HCT116 (cell line): Measurements from ENCODE around the gene BCR. TPM values are rescaled to one million over a fixed set of nuclear protein-coding genes. Genes with fewer than 3 reads are reported as not detected.

ENCODE experiments used
- ATAC-seq: fragments of 200-7000 bp; cut with Tn5 transposase; 2 replicates; pipeline ENCODE4 v1.9.1; 2020; ENCODE audit warnings: mild to moderate bottlenecking, moderate library complexity
- BruUV-seq: library from RNA; stranded (reverse); fragments of 400-500 nt; replicated peaks from 2 replicates; lab custom pipeline; 2021; lab: Mats Ljungman, UMichigan
- CTCF ChIA-PET: fragments of 300-600 bp; sonication (Branson Sonifier 250); formaldehyde crosslinking; loops from one replicate; lab custom pipeline; 2021; ENCODE audit warnings: antibody characterized with exemption; lab: Charles Lee
- POLR2A ChIA-PET: fragments of 300-600, 350-600 bp; sonication (Branson Sonifier 250); formaldehyde crosslinking; loops from one replicate; lab custom pipeline; 2021; ENCODE audit warnings: antibody characterized with exemption; lab: Charles Lee
- RAD21 ChIA-PET, 2 experiments: fragments of 300-600 bp; sonication (Branson Sonifier 250); formaldehyde crosslinking; loops; one replicate each; lab custom pipeline; 2023; ENCODE audit warnings: low total read pairs in 2 of 2; ENCODE audit not compliant: uncharacterized antibody in 2 of 2, unreplicated experiment in 2 of 2, low non-redundant PET in 1 of 2; lab: Charles Lee
- DNase-seq: peaks from one replicate; pipeline ENCODE4 v3.0.0-alpha.2; 2010; ENCODE audit warnings: low read depth, low spot score
- H2AFZ ChIP-seq: fragments of 200-600 bp; shearing (Covaris generic), sonication (generic); 2 replicates; pipeline ENCODE4 v1.6.1; 2017; ENCODE audit warnings: low read depth, mixed run types, mixed read lengths, antibody characterized with exemption, low read length; ENCODE audit not compliant: poor library complexity, severe bottlenecking
- H3K27ac ChIP-seq: 2 replicates; pipeline ENCODE4 v1.5.1; 2012; ENCODE audit warnings: low read depth, low read length
- H3K27me3 ChIP-seq: fragments of 200-600 bp; sonication (generic); 2 replicates; pipeline ENCODE4 v1.6.1; 2016; ENCODE audit warnings: mixed run types, low read length, mixed read lengths; ENCODE audit not compliant: insufficient read depth
- H3K36me3 ChIP-seq, 2 experiments: fragments of 200-500 bp in 1 of 2; fragments of 200-600 bp in 1 of 2; sonication (Bioruptor generic) in 1 of 2; sonication (generic) in 1 of 2; 2 replicates each; pipeline versions ENCODE4 v1.5.1 to v1.6.1; 2014 to 2016; ENCODE audit warnings: low read length in 2 of 2, inconsistent platforms in 1 of 2, mixed read lengths in 1 of 2, mixed run types in 1 of 2; ENCODE audit not compliant: insufficient read depth in 2 of 2, control insufficient read depth in 1 of 2
- H3K4me1 ChIP-seq, 2 experiments: fragments of 200-600 bp in 1 of 2; sonication (generic) in 1 of 2; 2 replicates each; pipeline versions ENCODE4 v1.5.1 to v1.6.1; 2012 to 2017; ENCODE audit warnings: low read length in 2 of 2, inconsistent platforms in 1 of 2, mild to moderate bottlenecking in 1 of 2, mixed read lengths in 1 of 2, mixed run types in 1 of 2, moderate library complexity in 1 of 2; ENCODE audit not compliant: insufficient read depth in 2 of 2, control insufficient read depth in 1 of 2
- H3K4me2 ChIP-seq: fragments of 200-600 bp; sonication (generic); 2 replicates; pipeline ENCODE4 v1.6.1; 2017; ENCODE audit warnings: mixed run types, low read length, mixed read lengths
- H3K4me3 ChIP-seq, 2 experiments: fragments of 200-600 bp in 1 of 2; sonication (generic) in 1 of 2; replicated peaks in 1 of 2; 2 replicates each; pipeline ENCODE4 v1.5.1; 2011 to 2016; ENCODE audit warnings: low read length in 2 of 2, control low read depth in 1 of 2, low read depth in 1 of 2, mild to moderate bottlenecking in 1 of 2, mixed read lengths in 1 of 2, mixed run types in 1 of 2
- H3K79me2 ChIP-seq: fragments of 200-600 bp; sonication (generic); 2 replicates; pipeline ENCODE4 v1.6.1; 2017; ENCODE audit warnings: mild to moderate bottlenecking, mixed run types, low read length, moderate library complexity, mixed read lengths; ENCODE audit not compliant: insufficient read depth
- H3K9ac ChIP-seq: fragments of 200-600 bp; sonication (generic); 2 replicates; pipeline ENCODE4 v1.6.1; 2016; ENCODE audit warnings: low read length, mixed read lengths
- H3K9me2 ChIP-seq: fragments of 200-600 bp; sonication (generic), shearing (Covaris generic); 2 replicates; pipeline ENCODE4 v1.6.1; 2017; ENCODE audit warnings: mixed run types, mild to moderate bottlenecking, moderate library complexity; ENCODE audit not compliant: insufficient read depth
- H3K9me3 ChIP-seq, 2 experiments: fragments of 200-500 bp in 1 of 2; fragments of 200-600 bp in 1 of 2; sonication (Bioruptor generic) in 1 of 2; sonication (generic) in 1 of 2; 2 replicates each; pipeline ENCODE4 v1.6.1; 2014 to 2017; ENCODE audit warnings: low read length in 2 of 2, mixed read lengths in 2 of 2, inconsistent platforms in 1 of 2, low read depth in 1 of 2, mild to moderate bottlenecking in 1 of 2, mixed run types in 1 of 2, moderate library complexity in 1 of 2; ENCODE audit not compliant: control insufficient read depth in 1 of 2, insufficient read depth in 1 of 2
- H4K20me1 ChIP-seq: fragments of 200-600 bp; sonication (generic), shearing (Covaris generic); 2 replicates; pipeline ENCODE4 v1.6.1; 2017; ENCODE audit warnings: mixed run types, mild to moderate bottlenecking, moderate library complexity; ENCODE audit not compliant: insufficient read depth
- CEBPB ChIP-seq: IDR thresholded peaks from 2 replicates; pipeline ENCODE4 v1.6.1; 2012; ENCODE audit warnings: low read depth
- EGR1 ChIP-seq: IDR thresholded peaks from 2 replicates; pipeline ENCODE4 v1.6.1; 2012; ENCODE audit warnings: low read depth
- EZH2phosphoT487 ChIP-seq: fragments of 200-600 bp; IDR thresholded peaks from 2 replicates; pipeline ENCODE4 v1.6.1; 2018; ENCODE audit warnings: antibody characterized with exemption, borderline replicate concordance
- FOSL1 ChIP-seq: IDR thresholded peaks from 2 replicates; pipeline ENCODE4 v1.6.1; 2012; ENCODE audit warnings: low read depth
- JUND ChIP-seq: IDR thresholded peaks from 2 replicates; pipeline ENCODE4 v1.6.1; 2012
- MAX ChIP-seq: IDR thresholded peaks from 2 replicates; pipeline ENCODE4 v1.6.1; 2012
- POLR2AphosphoS5 ChIP-seq: IDR thresholded peaks from 2 replicates; pipeline ENCODE4 v1.6.1; 2011; ENCODE audit warnings: mild to moderate bottlenecking, low read depth, low read length, moderate library complexity
- REST ChIP-seq: IDR thresholded peaks from 2 replicates; pipeline ENCODE4 v1.6.1; 2012; ENCODE audit warnings: low read depth
- SIN3A ChIP-seq: IDR thresholded peaks from 2 replicates; pipeline ENCODE4 v1.6.1; 2012; ENCODE audit warnings: low read depth
- SP1 ChIP-seq: IDR thresholded peaks from 2 replicates; pipeline ENCODE4 v1.6.1; 2012; ENCODE audit warnings: low read depth
- TCF7L2 ChIP-seq: IDR thresholded peaks from 2 replicates; pipeline ENCODE4 v1.7.0; 2011; ENCODE audit warnings: borderline replicate concordance, inconsistent platforms; ENCODE audit not compliant: insufficient read depth, insufficient read length; ENCODE audit errors: extremely low read depth
- YY1 ChIP-seq: IDR thresholded peaks from 2 replicates; pipeline ENCODE4 v1.6.1; 2011; ENCODE audit warnings: low read length, low read depth, moderate library complexity, mild to moderate bottlenecking; ENCODE audit not compliant: insufficient replicate concordance; ENCODE audit errors: extremely low read depth
- ZBTB33 ChIP-seq: IDR thresholded peaks from 2 replicates; pipeline ENCODE4 v1.6.1; 2011; ENCODE audit warnings: mild to moderate bottlenecking, low read length, moderate library complexity; ENCODE audit not compliant: insufficient replicate concordance; ENCODE audit errors: extremely low read depth
- ZFX ChIP-seq: fragments of 450-650 bp; IDR thresholded peaks from 2 replicates; pipeline ENCODE4 v1.6.1; 2017
- ZNF274 ChIP-seq: fragments of 200-500 bp; sonication (Bioruptor generic); IDR thresholded peaks from 2 replicates; pipeline ENCODE4 v1.6.1; 2014; ENCODE audit warnings: mild to moderate bottlenecking, low read depth, low read length, inconsistent platforms
- intact Hi-C: fragments of 100-400 bp; cut with micrococcal nuclease; formaldehyde crosslinking; loops from 2 replicates; pipeline ENCODE4 v1.10.0; 2022
- total RNA-seq: library from RNA; stranded (reverse); gene quantifications from one replicate; pipeline ENCODE4 v1.2.1, GENCODE V29; 2021; ENCODE audit not compliant: unreplicated experiment

Gene BCR
- total RNA-seq, 1 experiment from 2014 or later, result 39.7 TPM

- no peaks in the 10 kb centered on the region for H3K27me3 ChIP-seq
- DNase-seq (no peak), ATAC-seq (no peak)
- H3K9me2 ChIP-seq, result no peaks in the 10 kb centered on the region
- BruUV-seq, result no TSS peak
- ChIA-PET CTCF (no interaction called here), RAD21 (no interaction called here), POLR2A (no interaction called here)
- no peaks in the 10 kb centered on the region for H4K20me1 ChIP-seq
- no peaks in the 10 kb centered on the region for H3K9me3 ChIP-seq
- no peak overlapping the region for H3K27ac ChIP-seq
- no peak overlapping the region for H3K4me3 ChIP-seq
- H3K4me1 ChIP-seq, result peaks cover 4% of the 10 kb centered on the region in 2 experiments; a peak in 3 of 4 replicates
- no peak overlapping the region for H2AFZ ChIP-seq
- H3K36me3 ChIP-seq, result peaks cover 8 to 14% of the 10 kb centered on the region in 2 experiments; a peak in 3 of 4 replicates
- no peak overlapping the region for H3K9ac ChIP-seq
- no peak overlapping the region for H3K4me2 ChIP-seq
- TF ChIP-seq MAX, result no peak
- intact Hi-C loops, result no loop called here
- no peaks in the 10 kb centered on the region for H3K79me2 ChIP-seq
Measured at GRCh38 chr22:23300476-23300875, 120.2 kb downstream of the BCR start.

GRCh38 chr22:23301591-23301990 lies 121.3 kb downstream of the BCR start:
- ChIA-PET RAD21 (no interaction called here), POLR2A (no interaction called here), CTCF (no interaction called here)
- Histone ChIP-seq H3K9me2 (no peaks in the 10 kb centered on the region), H2AFZ (no peak overlapping the region), H3K4me1 (no peaks in the 10 kb centered on the region), H4K20me1 (no peaks in the 10 kb centered on the region), H3K4me2 (no peak overlapping the region), H3K27ac (no peak overlapping the region), H3K36me3 (peaks cover 8 to 10% of the 10 kb centered on the region in 2 experiments; a peak in 3 of 4 replicates), H3K9ac (no peak overlapping the region), H3K9me3 (no peaks in the 10 kb centered on the region), H3K27me3 (no peaks in the 10 kb centered on the region), H3K79me2 (no peaks in the 10 kb centered on the region), H3K4me3 (no peak overlapping the region)
- BruUV-seq, result no TSS peak
- DNase-seq, result no peak
- intact Hi-C loops, result no loop called here
- no peak for ATAC-seq
- no peak for TF ChIP-seq YY1
- TF ChIP-seq SIN3A, result no peak
- no peak for TF ChIP-seq EGR1
- TF ChIP-seq ZFX, result no peak
- TF ChIP-seq EZH2phosphoT487, result no peak
- no peak for TF ChIP-seq SP1
- no peak for TF ChIP-seq REST
- TF ChIP-seq MAX, result no peak
- TF ChIP-seq POLR2AphosphoS5, result no peak
- TF ChIP-seq CEBPB, result no peak
- no peak for TF ChIP-seq FOSL1
- TF ChIP-seq ZNF274, result no peak
- no peak for TF ChIP-seq TCF7L2
- TF ChIP-seq JUND, result no peak
- no peak for TF ChIP-seq ZBTB33
